Neural crest cell (in vitro differentiated cells): ENCODE results near the gene DERA. TPM values are rescaled to one million over a fixed set of nuclear protein-coding genes. Genes with fewer than 3 reads are reported as not detected.
"Not testable (repeated sequence)": the region's sequence is repeated elsewhere in the genome, so short reads cannot be mapped to it uniquely, and the experiment has no call there.

Experiments used
- DNase-seq: peaks from one replicate; pipeline ENCODE4 v3.0.0; 2021; ENCODE audit warnings: low read depth, mixed read lengths, low spot score
- H3K27ac Mint-ChIP-seq: one replicate; pipeline ENCODE4 v1.8.0; 2021; ENCODE audit warnings: mild to moderate bottlenecking, mixed read lengths; ENCODE audit not compliant: unreplicated experiment
- H3K27me3 Mint-ChIP-seq: 2 replicates; pipeline ENCODE4 v1.8.0; 2021; ENCODE audit warnings: low read depth, mild to moderate bottlenecking, mixed read lengths
- H3K36me3 Mint-ChIP-seq: 2 replicates; pipeline ENCODE4 v1.8.0; 2021; ENCODE audit warnings: low read depth, mild to moderate bottlenecking, mixed read lengths
- H3K4me1 Mint-ChIP-seq: 2 replicates; pipeline ENCODE4 v1.8.0; 2021; ENCODE audit warnings: mixed read lengths
- H3K4me3 Mint-ChIP-seq: one replicate; pipeline ENCODE4 v1.8.0; 2021; ENCODE audit warnings: mild to moderate bottlenecking, mixed read lengths
- H3K9me3 Mint-ChIP-seq: 2 replicates; pipeline ENCODE4 v1.8.0; 2021; ENCODE audit warnings: mixed read lengths
- CTCF ChIP-seq: fragments of 200-600 bp; sonication (generic); conservative IDR thresholded peaks from 2 replicates; pipeline ENCODE4 v1.5.0; 2021; ENCODE audit warnings: antibody characterized with exemption, mild to moderate bottlenecking
- total RNA-seq: library from RNA; stranded (reverse); gene quantifications from 2 replicates; pipeline ENCODE4 v1.2.1, GENCODE V29; 2021

DERA gene
- total RNA-seq, 1 donor from 2014 or later: 34.1 TPM

- no peak for DNase-seq
- no peak for TF ChIP-seq CTCF
- Mint-ChIP-seq H3K4me3 (no peak overlapping the region), H3K27ac (no peak overlapping the region), H3K27me3 (no peaks in the 10 kb centered on the region), H3K4me1 (peaks cover 14% of the 10 kb centered on the region), H3K36me3 (peaks cover 27% of the 10 kb centered on the region), H3K9me3 (peaks cover 27% of the 10 kb centered on the region)
Observed at GRCh38 chr12:16043480-16043879, 132.3 kb downstream of the DERA start.

- no peak for TF ChIP-seq CTCF
- Mint-ChIP-seq H3K9me3 (peaks cover 38% of the 10 kb centered on the region), H3K27ac (no peak overlapping the region), H3K4me3 (no peak overlapping the region), H3K27me3 (no peaks in the 10 kb centered on the region), H3K4me1 (peaks cover 14% of the 10 kb centered on the region), H3K36me3 (peaks cover 39% of the 10 kb centered on the region)
- DNase-seq: no peak
Observed at GRCh38 chr12:16046266-16046665, 135.1 kb downstream of the DERA start.

- peaks cover 45% of the 10 kb centered on the region for H3K36me3 Mint-ChIP-seq
- H3K27ac Mint-ChIP-seq: no peak overlapping the region
- H3K27me3 Mint-ChIP-seq: no peaks in the 10 kb centered on the region
- no peak for TF ChIP-seq CTCF
- no peak for DNase-seq
- H3K9me3 Mint-ChIP-seq: peaks cover 42% of the 10 kb centered on the region
- H3K4me3 Mint-ChIP-seq: no peak overlapping the region
- H3K4me1 Mint-ChIP-seq: peaks cover 14% of the 10 kb centered on the region
Observed at GRCh38 chr12:16048511-16048910, 137.4 kb downstream of the DERA start.

GRCh38 chr12:16056910-16057309 lies 145.8 kb downstream of the DERA start:
- DNase-seq: no peak
- no peaks in the 10 kb centered on the region for H3K4me1 Mint-ChIP-seq
- H3K27me3 Mint-ChIP-seq: no peaks in the 10 kb centered on the region
- H3K9me3 Mint-ChIP-seq: peaks cover 28% of the 10 kb centered on the region
- peaks cover 17% of the 10 kb centered on the region for H3K36me3 Mint-ChIP-seq
- H3K27ac Mint-ChIP-seq: no peak overlapping the region
- H3K4me3 Mint-ChIP-seq: no peak overlapping the region
- no peak for TF ChIP-seq CTCF

- not testable (repeated sequence) for H3K4me1 Mint-ChIP-seq, H3K27me3 Mint-ChIP-seq, DNase-seq, H3K4me3 Mint-ChIP-seq, H3K27ac Mint-ChIP-seq
- H3K36me3 Mint-ChIP-seq: peaks cover 16% of the 10 kb centered on the region
- peaks cover 28% of the 10 kb centered on the region for H3K9me3 Mint-ChIP-seq
Observed at GRCh38 chr12:16057351-16057751, 146.2 kb downstream of the DERA start.

- no peaks in the 10 kb centered on the region for H3K27me3 Mint-ChIP-seq
- H3K4me1 Mint-ChIP-seq: no peaks in the 10 kb centered on the region
- H3K9me3 Mint-ChIP-seq: no peaks in the 10 kb centered on the region
- TF ChIP-seq CTCF: no peak
- no peak for DNase-seq
- no peak overlapping the region for H3K4me3 Mint-ChIP-seq
- no peaks in the 10 kb centered on the region for H3K36me3 Mint-ChIP-seq
- no peak overlapping the region for H3K27ac Mint-ChIP-seq
Observed at GRCh38 chr12:16062611-16063010, 151.5 kb downstream of the DERA start.
